Fibroblast of lung (primary cell): ENCODE data around the gene NFATC2. TPM values are rescaled to one million over a fixed set of nuclear protein-coding genes. Genes with fewer than 3 reads are reported as not detected.
"Not testable (repeated sequence)": the region's sequence is repeated elsewhere in the genome, so short reads cannot be mapped to it uniquely, and the experiment has no call there.

ENCODE experiments used
- DNase-seq, 2 donors: peaks; one replicate each; pipeline versions ENCODE4 v3.0.0 to v3.0.0-alpha.2; 2010; ENCODE audit warnings: low read depth in 2 of 2
- H2AFZ ChIP-seq: 2 replicates; pipeline ENCODE4 v1.5.1; 2012; ENCODE audit warnings: low read length, control low read depth, inconsistent platforms
- H3K27ac ChIP-seq: 2 replicates; pipeline ENCODE4 v1.5.1; 2011; ENCODE audit warnings: low read length, control low read depth; ENCODE audit not compliant: insufficient read depth
- H3K27me3 ChIP-seq: 2 replicates; pipeline ENCODE4 v1.5.1; 2011; ENCODE audit warnings: mild to moderate bottlenecking, low read length; ENCODE audit not compliant: control insufficient read depth, insufficient read depth
- H3K36me3 ChIP-seq: 2 replicates; pipeline ENCODE4 v1.5.1; 2011; ENCODE audit warnings: low read length; ENCODE audit not compliant: control insufficient read depth, insufficient read depth
- H3K4me1 ChIP-seq: 2 replicates; pipeline ENCODE4 v1.5.1; 2011; ENCODE audit warnings: low read length; ENCODE audit not compliant: control insufficient read depth, insufficient read depth; ENCODE audit errors: extremely low read depth
- H3K4me2 ChIP-seq: 2 replicates; pipeline ENCODE4 v1.5.1; 2011; ENCODE audit warnings: low read length, control low read depth; ENCODE audit not compliant: insufficient read depth; ENCODE audit errors: extremely low read depth
- H3K4me3 ChIP-seq, 4 experiments: fragments of 200-600 bp in 1 of 4; sonication (generic) in 1 of 4; replicated peaks in 1 of 4; 2 replicates each; pipeline ENCODE4 v1.5.1; 2011 to 2016; ENCODE audit warnings: low read length in 4 of 4, low read depth in 3 of 4, mild to moderate bottlenecking in 3 of 4, control low read depth in 2 of 4, inconsistent platforms in 1 of 4, mixed read lengths in 1 of 4; ENCODE audit not compliant: insufficient read depth in 1 of 4; ENCODE audit errors: control extremely low read depth in 1 of 4
- H3K79me2 ChIP-seq: 2 replicates; pipeline ENCODE4 v1.5.1; 2012; ENCODE audit warnings: mild to moderate bottlenecking, low read length, inconsistent platforms; ENCODE audit not compliant: control insufficient read depth, insufficient read depth
- H3K9ac ChIP-seq: 2 replicates; pipeline ENCODE4 v1.5.1; 2011; ENCODE audit warnings: mild to moderate bottlenecking, low read length, control low read depth; ENCODE audit not compliant: insufficient read depth
- H3K9me3 ChIP-seq: 2 replicates; pipeline ENCODE4 v1.5.1; 2012; ENCODE audit warnings: low read depth, low read length; ENCODE audit not compliant: control insufficient read depth, insufficient read depth
- H4K20me1 ChIP-seq: 2 replicates; pipeline ENCODE4 v1.5.1; 2011; ENCODE audit warnings: low read length; ENCODE audit not compliant: control insufficient read depth, insufficient read depth; ENCODE audit errors: extremely low read depth
- CTCF ChIP-seq, 2 donors: IDR thresholded peaks in 1 of 2; conservative IDR thresholded peaks in 1 of 2; 1 replicate in 1 of 2; 2 replicates in 1 of 2; pipeline ENCODE4 v1.5.1; 2011 to 2012; ENCODE audit warnings: low read length in 2 of 2, control low read depth in 1 of 2, inconsistent platforms in 1 of 2, low read depth in 1 of 2, mild to moderate bottlenecking in 1 of 2
- EZH2 ChIP-seq: IDR thresholded peaks from 2 replicates; pipeline ENCODE4 v1.5.1; 2012; ENCODE audit warnings: low read length, control low read depth, mild to moderate bottlenecking; ENCODE audit errors: missing control alignments
- polyA plus RNA-seq, 2 donors: library from polyadenylated mRNA; depleted of rRNA in 1 of 2; stranded (reverse) in 1 of 2; unstranded in 1 of 2; fragments of >200 nt; gene quantifications; 2 replicates each; pipeline ENCODE4 v1.2.1, GENCODE V29; 2011 to 2012; ENCODE audit warnings: missing spikeins in 1 of 2
- total RNA-seq: library from RNA; depleted of rRNA; stranded (reverse); fragments of >200 nt; gene quantifications from 2 replicates; pipeline ENCODE4 v1.2.1, GENCODE V29; 2014

NFATC2 gene
- total and polyA plus RNA-seq, 2 donors (not counting 1 experiment from before 2014, with no cell fraction given) = 0.50 to 1.2 TPM

- DNase-seq = no peak
- TF ChIP-seq CTCF (conservative IDR thresholded peaks at IDR 0.05 in 1 of 2, IDR thresholded peaks at IDR 0.05 in 1 of 2; ENCODE audit: low read depth in 1 of 2, low read length in 2 of 2) = no peak
- no peak for TF ChIP-seq EZH2
- no peaks in the 10 kb centered on the region for H4K20me1 ChIP-seq
- H3K4me2 ChIP-seq = no peak overlapping the region
- H3K27ac ChIP-seq = no peak overlapping the region
- H3K27me3 ChIP-seq = peaks cover 10% of the 10 kb centered on the region
- no peaks in the 10 kb centered on the region for H3K9me3 ChIP-seq
- no peaks in the 10 kb centered on the region for H3K4me1 ChIP-seq
- H3K36me3 ChIP-seq = no peaks in the 10 kb centered on the region
- no peaks in the 10 kb centered on the region for H3K79me2 ChIP-seq
- H2AFZ ChIP-seq = no peak overlapping the region
- no peak overlapping the region for H3K9ac ChIP-seq
- no peak overlapping the region for H3K4me3 ChIP-seq
Measured at GRCh38 chr20:51540580-51540979, 1.9 kb downstream of the NFATC2 start.

GRCh38 chr20:51540074-51540473, 2.4 kb downstream of the NFATC2 start:
- not testable (repeated sequence) for H3K4me1 ChIP-seq, DNase-seq, H4K20me1 ChIP-seq, H3K9me3 ChIP-seq, H3K4me2 ChIP-seq, H3K27me3 ChIP-seq, H2AFZ ChIP-seq, H3K4me3 ChIP-seq, H3K36me3 ChIP-seq, H3K79me2 ChIP-seq, H3K27ac ChIP-seq, H3K9ac ChIP-seq

- DNase-seq = no peak
- Histone ChIP-seq H4K20me1 (no peaks in the 10 kb centered on the region), H3K9me3 (no peaks in the 10 kb centered on the region), H3K9ac (no peak overlapping the region), H3K4me2 (no peak overlapping the region), H3K4me3 (no peak overlapping the region), H3K27ac (no peak overlapping the region), H3K36me3 (no peaks in the 10 kb centered on the region), H3K27me3 (no peaks in the 10 kb centered on the region), H2AFZ (no peak overlapping the region), H3K79me2 (no peaks in the 10 kb centered on the region), H3K4me1 (peaks cover 11% of the 10 kb centered on the region)
- no peak for TF ChIP-seq EZH2
- TF ChIP-seq CTCF (conservative IDR thresholded peaks at IDR 0.05 in 1 of 2, IDR thresholded peaks at IDR 0.05 in 1 of 2; ENCODE audit: low read depth in 1 of 2, low read length in 2 of 2) = no peak
Measured at GRCh38 chr20:51536116-51537069, 6.1 kb downstream of the NFATC2 start.
